Umbilical cord (tissue), 2 donors: ENCODE measurements around the gene LAGE3. TPM values are rescaled to one million over a fixed set of nuclear protein-coding genes. Genes with fewer than 3 reads are reported as not detected.

ENCODE experiments used
- DNase-seq: peaks from one replicate; pipeline ENCODE4 v3.0.0-alpha.2; 2015; ENCODE audit warnings: low spot score
- total RNA-seq: library from RNA; depleted of rRNA; stranded (reverse); fragments of >200 nt; gene quantifications from one replicate; pipeline ENCODE4 v1.2.3, GENCODE V29; 2014; ENCODE audit warnings: low replicate concordance; ENCODE audit not compliant: insufficient read depth

The LAGE3 gene
- total RNA-seq, 1 donor from 2014 or later: 14.9 TPM

- no peak for DNase-seq
Observed at GRCh38 chrX:154435171-154435733, 43.8 kb downstream of the LAGE3 start.

GRCh38 chrX:154434394-154435168, 44.5 kb downstream of the LAGE3 start:
- no peak for DNase-seq

GRCh38 chrX:154433605-154434004, 45.5 kb downstream of the LAGE3 start:
- DNase-seq: no peak

GRCh38 chrX:154432210-154432609, 46.9 kb downstream of the LAGE3 start:
- no peak for DNase-seq

- no peak for DNase-seq
Observed at GRCh38 chrX:154431341-154431740, 47.7 kb downstream of the LAGE3 start.

GRCh38 chrX:154430916-154431315, 48.2 kb downstream of the LAGE3 start:
- no peak for DNase-seq

GRCh38 chrX:154430479-154430878, 48.6 kb downstream of the LAGE3 start:
- DNase-seq: no peak

GRCh38 chrX:154429711-154430110, 49.4 kb downstream of the LAGE3 start:
- no peak for DNase-seq

GRCh38 chrX:154428176-154429171, 50.6 kb downstream of the LAGE3 start, which contains the start of gene ATP6AP1:
ATP6AP1 (plus strand) TSS chrX:154428677; CDS start chrX:154428693, 16 bp downstream.
- DNase-seq: peak; percentile 95

Other genes with a start within 250 kb of the LAGE3 start
- gene OPN1MW3, start 221.7 kb downstream of the LAGE3 start, total RNA-seq: not detected
- not detected for gene TEX28, start 184.2 kb downstream of the LAGE3 start, total RNA-seq
- 22.4 TPM for gene TKTL1, start 183.5 kb downstream of the LAGE3 start, total RNA-seq
- gene FLNA, start 104.6 kb downstream of the LAGE3 start, total RNA-seq: 4,615 TPM
- 22.9 TPM for gene EMD, start 100.0 kb downstream of the LAGE3 start, total RNA-seq
- 2,985 TPM for gene RPL10, start 80.9 kb downstream of the LAGE3 start, total RNA-seq
- 27.7 TPM for gene DNASE1L1, start 70.0 kb downstream of the LAGE3 start, total RNA-seq
- 33.7 TPM for gene TAFAZZIN, start 67.7 kb downstream of the LAGE3 start, total RNA-seq
- gene ATP6AP1, start 50.6 kb downstream of the LAGE3 start, total RNA-seq: 31.5 TPM
- gene GDI1, start 42.1 kb downstream of the LAGE3 start, total RNA-seq: 55.4 TPM
- gene FAM50A, start 35.1 kb downstream of the LAGE3 start, total RNA-seq: 19.3 TPM
- gene PLXNA3, start 21.0 kb downstream of the LAGE3 start, total RNA-seq: 10.1 TPM
- gene UBL4A, start 7.3 kb upstream of the LAGE3 start, total RNA-seq: 15.2 TPM
- 10.4 TPM for gene SLC10A3, start 11.3 kb upstream of the LAGE3 start, total RNA-seq
- gene FAM3A, start 37.0 kb upstream of the LAGE3 start, total RNA-seq: 33.2 TPM
- gene G6PD, start 67.6 kb upstream of the LAGE3 start, total RNA-seq: 12.3 TPM
- gene IKBKG, start 68.3 kb upstream of the LAGE3 start, total RNA-seq: 4.8 TPM
- gene CTAG1A, start 105.9 kb upstream of the LAGE3 start, total RNA-seq: not detected
- not detected for gene CTAG1B, start 140.0 kb upstream of the LAGE3 start, total RNA-seq
- not detected for gene CTAG2, start 174.3 kb upstream of the LAGE3 start, total RNA-seq